Measurements from ENCODE around the gene MEN1. TPM values are rescaled to one million over a fixed set of nuclear protein-coding genes. Genes with fewer than 3 reads are reported as not detected.

The MEN1 gene
- total and polyA plus RNA-seq, 9 of the 15 experiments (the other 6 are each of a cell fraction or from before 2014, with no cell fraction given): 3.4 to 57.2 (median 19.3) TPM

DNA sequence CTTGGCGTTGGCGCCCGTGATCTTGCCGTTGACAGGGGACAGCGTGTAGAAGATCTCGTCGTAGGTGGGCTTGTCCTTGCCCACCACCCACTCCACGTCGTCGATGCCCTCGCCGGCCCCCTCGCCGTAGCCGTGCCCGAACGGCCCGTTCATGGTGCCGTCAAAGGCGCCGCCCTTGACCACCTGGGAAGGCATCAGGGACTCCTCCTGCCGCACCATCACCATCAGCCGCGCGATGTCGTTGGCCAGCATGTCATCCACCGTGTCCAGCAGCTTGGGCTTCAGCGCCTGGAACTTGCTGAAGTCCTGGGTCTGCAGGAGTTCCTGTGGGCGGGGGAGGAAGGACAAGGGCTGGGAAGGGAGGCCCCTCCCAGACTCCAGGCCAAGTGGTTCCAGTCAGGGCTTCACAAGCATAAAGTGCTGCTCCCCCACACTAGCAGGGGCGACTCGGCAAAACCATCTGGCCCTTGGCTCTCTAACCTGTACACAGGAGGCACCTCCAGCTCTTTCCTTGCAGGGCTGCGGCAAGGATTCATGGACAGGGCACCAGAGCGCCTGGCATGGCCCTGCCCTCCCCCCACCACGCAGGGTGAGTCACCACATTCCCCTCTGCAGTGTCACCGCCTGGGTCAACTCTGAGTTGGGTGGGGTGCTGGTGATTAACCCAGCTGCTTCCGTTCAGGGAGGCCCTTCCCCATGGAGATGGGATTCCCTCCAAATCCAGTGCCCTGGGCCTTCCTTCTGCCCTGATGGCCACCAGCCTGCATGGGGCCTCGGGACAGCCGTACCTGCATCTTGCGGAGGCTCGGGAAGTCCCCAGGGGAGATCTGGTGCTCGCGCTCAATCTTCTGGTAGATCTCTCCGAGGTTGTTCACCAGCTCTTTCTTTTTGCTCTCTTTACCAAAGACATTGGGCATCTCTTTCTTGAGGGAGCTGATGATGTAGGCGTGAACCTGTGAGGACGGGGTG, 44.5 kb upstream of the MEN1 start (continued):
- TF ChIP-seq, protein P1, sequence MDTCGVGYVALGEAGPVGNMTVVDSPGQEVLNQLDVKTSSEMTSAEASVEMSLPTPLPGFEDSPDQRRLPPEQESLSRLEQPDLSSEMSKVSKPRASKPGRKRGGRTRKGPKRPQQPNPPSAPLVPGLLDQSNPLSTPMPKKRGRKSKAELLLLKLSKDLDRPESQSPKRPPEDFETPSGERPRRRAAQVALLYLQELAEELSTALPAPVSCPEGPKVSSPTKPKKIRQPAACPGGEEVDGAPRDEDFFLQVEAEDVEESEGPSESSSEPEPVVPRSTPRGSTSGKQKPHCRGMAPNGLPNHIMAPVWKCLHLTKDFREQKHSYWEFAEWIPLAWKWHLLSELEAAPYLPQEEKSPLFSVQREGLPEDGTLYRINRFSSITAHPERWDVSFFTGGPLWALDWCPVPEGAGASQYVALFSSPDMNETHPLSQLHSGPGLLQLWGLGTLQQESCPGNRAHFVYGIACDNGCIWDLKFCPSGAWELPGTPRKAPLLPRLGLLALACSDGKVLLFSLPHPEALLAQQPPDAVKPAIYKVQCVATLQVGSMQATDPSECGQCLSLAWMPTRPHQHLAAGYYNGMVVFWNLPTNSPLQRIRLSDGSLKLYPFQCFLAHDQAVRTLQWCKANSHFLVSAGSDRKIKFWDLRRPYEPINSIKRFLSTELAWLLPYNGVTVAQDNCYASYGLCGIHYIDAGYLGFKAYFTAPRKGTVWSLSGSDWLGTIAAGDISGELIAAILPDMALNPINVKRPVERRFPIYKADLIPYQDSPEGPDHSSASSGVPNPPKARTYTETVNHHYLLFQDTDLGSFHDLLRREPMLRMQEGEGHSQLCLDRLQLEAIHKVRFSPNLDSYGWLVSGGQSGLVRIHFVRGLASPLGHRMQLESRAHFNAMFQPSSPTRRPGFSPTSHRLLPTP (IDR thresholded peaks at IDR 0.05; ENCODE audit: borderline replicate concordance, extremely low read depth, insufficient read length): no peak
- TF ChIP-seq ATF7 (IDR thresholded peaks at IDR 0.05): peak; percentile 74; the same call in 1 of the 2 replicates
- no peak for TF ChIP-seq ERF (CRISPR knock-in tag; IDR thresholded peaks at IDR 0.05)
- TF ChIP-seq, protein P2, sequence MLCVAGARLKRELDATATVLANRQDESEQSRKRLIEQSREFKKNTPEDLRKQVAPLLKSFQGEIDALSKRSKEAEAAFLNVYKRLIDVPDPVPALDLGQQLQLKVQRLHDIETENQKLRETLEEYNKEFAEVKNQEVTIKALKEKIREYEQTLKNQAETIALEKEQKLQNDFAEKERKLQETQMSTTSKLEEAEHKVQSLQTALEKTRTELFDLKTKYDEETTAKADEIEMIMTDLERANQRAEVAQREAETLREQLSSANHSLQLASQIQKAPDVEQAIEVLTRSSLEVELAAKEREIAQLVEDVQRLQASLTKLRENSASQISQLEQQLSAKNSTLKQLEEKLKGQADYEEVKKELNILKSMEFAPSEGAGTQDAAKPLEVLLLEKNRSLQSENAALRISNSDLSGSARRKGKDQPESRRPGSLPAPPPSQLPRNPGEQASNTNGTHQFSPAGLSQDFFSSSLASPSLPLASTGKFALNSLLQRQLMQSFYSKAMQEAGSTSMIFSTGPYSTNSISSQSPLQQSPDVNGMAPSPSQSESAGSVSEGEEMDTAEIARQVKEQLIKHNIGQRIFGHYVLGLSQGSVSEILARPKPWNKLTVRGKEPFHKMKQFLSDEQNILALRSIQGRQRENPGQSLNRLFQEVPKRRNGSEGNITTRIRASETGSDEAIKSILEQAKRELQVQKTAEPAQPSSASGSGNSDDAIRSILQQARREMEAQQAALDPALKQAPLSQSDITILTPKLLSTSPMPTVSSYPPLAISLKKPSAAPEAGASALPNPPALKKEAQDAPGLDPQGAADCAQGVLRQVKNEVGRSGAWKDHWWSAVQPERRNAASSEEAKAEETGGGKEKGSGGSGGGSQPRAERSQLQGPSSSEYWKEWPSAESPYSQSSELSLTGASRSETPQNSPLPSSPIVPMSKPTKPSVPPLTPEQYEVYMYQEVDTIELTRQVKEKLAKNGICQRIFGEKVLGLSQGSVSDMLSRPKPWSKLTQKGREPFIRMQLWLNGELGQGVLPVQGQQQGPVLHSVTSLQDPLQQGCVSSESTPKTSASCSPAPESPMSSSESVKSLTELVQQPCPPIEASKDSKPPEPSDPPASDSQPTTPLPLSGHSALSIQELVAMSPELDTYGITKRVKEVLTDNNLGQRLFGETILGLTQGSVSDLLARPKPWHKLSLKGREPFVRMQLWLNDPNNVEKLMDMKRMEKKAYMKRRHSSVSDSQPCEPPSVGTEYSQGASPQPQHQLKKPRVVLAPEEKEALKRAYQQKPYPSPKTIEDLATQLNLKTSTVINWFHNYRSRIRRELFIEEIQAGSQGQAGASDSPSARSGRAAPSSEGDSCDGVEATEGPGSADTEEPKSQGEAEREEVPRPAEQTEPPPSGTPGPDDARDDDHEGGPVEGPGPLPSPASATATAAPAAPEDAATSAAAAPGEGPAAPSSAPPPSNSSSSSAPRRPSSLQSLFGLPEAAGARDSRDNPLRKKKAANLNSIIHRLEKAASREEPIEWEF (CRISPR knock-in tag; IDR thresholded peaks at IDR 0.05): no peak
- peak; percentile 83 for TF ChIP-seq NEUROD1 (IDR thresholded peaks at IDR 0.05; ENCODE audit: borderline replicate concordance, low read depth, low read length, partially characterized antibody)
- TF ChIP-seq, protein P3, sequence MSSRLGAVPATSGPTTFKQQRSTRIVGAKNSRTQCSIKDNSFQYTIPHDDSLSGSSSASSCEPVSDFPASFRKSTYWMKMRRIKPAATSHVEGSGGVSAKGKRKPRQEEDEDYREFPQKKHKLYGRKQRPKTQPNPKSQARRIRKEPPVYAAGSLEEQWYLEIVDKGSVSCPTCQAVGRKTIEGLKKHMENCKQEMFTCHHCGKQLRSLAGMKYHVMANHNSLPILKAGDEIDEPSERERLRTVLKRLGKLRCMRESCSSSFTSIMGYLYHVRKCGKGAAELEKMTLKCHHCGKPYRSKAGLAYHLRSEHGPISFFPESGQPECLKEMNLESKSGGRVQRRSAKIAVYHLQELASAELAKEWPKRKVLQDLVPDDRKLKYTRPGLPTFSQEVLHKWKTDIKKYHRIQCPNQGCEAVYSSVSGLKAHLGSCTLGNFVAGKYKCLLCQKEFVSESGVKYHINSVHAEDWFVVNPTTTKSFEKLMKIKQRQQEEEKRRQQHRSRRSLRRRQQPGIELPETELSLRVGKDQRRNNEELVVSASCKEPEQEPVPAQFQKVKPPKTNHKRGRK (tag; IDR thresholded peaks at IDR 0.05): no peak
- no peak for TF ChIP-seq TCFL5 (CRISPR knock-in tag; conservative IDR thresholded peaks at IDR 0.05)
- no peak for TF ChIP-seq ZNF217 (CRISPR knock-in tag; IDR thresholded peaks at IDR 0.05)
- no peak for TF ChIP-seq CEBPG (CRISPR knock-in tag; IDR thresholded peaks at IDR 0.05)
- TF ChIP-seq CEBPG (tag; conservative IDR thresholded peaks at IDR 0.05 in 1 of 2, IDR thresholded peaks at IDR 0.05 in 1 of 2): no peak
- peak; percentile 39; the same call in 1 of the 2 replicates for TF ChIP-seq ZNF316 (IDR thresholded peaks at IDR 0.05)
- peak in 1 of 2 experiments; percentile 48; a peak in 2 of 4 replicates for TF ChIP-seq RCOR1 (IDR thresholded peaks at IDR 0.05; ENCODE audit: borderline replicate concordance in 1 of 2, low read depth in 2 of 2, low read length in 2 of 2)
- TF ChIP-seq RNF2 (IDR thresholded peaks at IDR 0.05): peak; percentile 70; the same call in 1 of the 2 replicates
- TF ChIP-seq, protein P4, sequence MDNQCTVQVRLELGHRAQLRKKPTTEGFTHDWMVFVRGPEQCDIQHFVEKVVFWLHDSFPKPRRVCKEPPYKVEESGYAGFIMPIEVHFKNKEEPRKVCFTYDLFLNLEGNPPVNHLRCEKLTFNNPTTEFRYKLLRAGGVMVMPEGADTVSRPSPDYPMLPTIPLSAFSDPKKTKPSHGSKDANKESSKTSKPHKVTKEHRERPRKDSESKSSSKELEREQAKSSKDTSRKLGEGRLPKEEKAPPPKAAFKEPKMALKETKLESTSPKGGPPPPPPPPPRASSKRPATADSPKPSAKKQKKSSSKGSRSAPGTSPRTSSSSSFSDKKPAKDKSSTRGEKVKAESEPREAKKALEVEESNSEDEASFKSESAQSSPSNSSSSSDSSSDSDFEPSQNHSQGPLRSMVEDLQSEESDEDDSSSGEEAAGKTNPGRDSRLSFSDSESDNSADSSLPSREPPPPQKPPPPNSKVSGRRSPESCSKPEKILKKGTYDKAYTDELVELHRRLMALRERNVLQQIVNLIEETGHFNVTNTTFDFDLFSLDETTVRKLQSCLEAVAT (IDR thresholded peaks at IDR 0.05): peak in 1 of 2 experiments; percentile 89; a peak in 2 of 4 replicates
- 0 out of 2 replicates have a peak, but pooled peaks have one; percentile 48 for TF ChIP-seq THRAP3 (IDR thresholded peaks at IDR 0.05; ENCODE audit: borderline replicate concordance)
